ENCODE results near the gene LPIN3. TPM values are rescaled to one million over a fixed set of nuclear protein-coding genes. Genes with fewer than 3 reads are reported as not detected.

LPIN3 gene
- total and polyA plus RNA-seq, 2 of the 4 experiments (the other 2 are of a cell fraction), result 2.3 to 8.3 TPM

GRCh38 chr20:41408986-41409385, 68.4 kb downstream of the LPIN3 start:
- no peak overlapping the region for H3K18ac ChIP-seq (ENCODE audit: low read depth, low read length)
- no peak overlapping the region for H2AFZ ChIP-seq (replicated peaks; ENCODE audit: low read length, poor library complexity)
- no peak overlapping the region for H3K4ac ChIP-seq (ENCODE audit: low read depth, low read length)
- no peak overlapping the region for H3K4me2 ChIP-seq (ENCODE audit: low read depth, low read length)
- POLR2A ChIA-PET (ENCODE audit: unreplicated experiment), result no interaction called here
- CTCF ChIA-PET, result no interaction called here
- H4K20me1 ChIP-seq (ENCODE audit: insufficient read depth, low read length), result no peaks in the 10 kb centered on the region; the same call in 1 of the 2 replicates
- no peak overlapping the region for H2AK9ac ChIP-seq (replicated peaks; ENCODE audit: low read depth, low read length, poor library complexity)
- H3K4me3 ChIP-seq (ENCODE audit: insufficient read depth, low read depth, low read length), result no peak overlapping the region
- no peak overlapping the region for H4K8ac ChIP-seq (ENCODE audit: low read depth in 2 of 2, low read length in 2 of 2)
- in situ Hi-C loops (cut with MboI; ENCODE audit: low sequenced_read_pairs) (no loop called here), dilution Hi-C loops (cut with HindIII; ENCODE audit: low sequenced_read_pairs, unreplicated experiment) (no loop called here), intact Hi-C loops (cut with micrococcal nuclease) (no loop called here)
- no peaks in the 10 kb centered on the region for H3K9me1 ChIP-seq (ENCODE audit: insufficient read depth, low read length)
- no peak for ATAC-seq (ENCODE audit: low read depth)
- H3K9ac ChIP-seq (ENCODE audit: low read depth, low read length), result no peak overlapping the region
- no TSS peak for BruUV-seq (replicated peaks)
- TF ChIP-seq NFE2L2 (IDR thresholded peaks at IDR 0.05; ENCODE audit: low read depth, low read length) (no peak), FOS (IDR thresholded peaks at IDR 0.05; ENCODE audit: low read depth, low read length) (no peak), CHD1 (IDR thresholded peaks at IDR 0.05; ENCODE audit: low read depth, low read length) (no peak), POLR2A (IDR thresholded peaks at IDR 0.05; ENCODE audit: low read depth, low read length) (no peak), MAZ (IDR thresholded peaks at IDR 0.05; ENCODE audit: borderline replicate concordance, low read depth, low read length) (no peak), RCOR1 (IDR thresholded peaks at IDR 0.05; ENCODE audit: insufficient replicate concordance, low read length) (no peak), RAD21 (IDR thresholded peaks at IDR 0.05; ENCODE audit: low read length) (no peak), BHLHE40 (IDR thresholded peaks at IDR 0.05; ENCODE audit: low read depth, low read length) (no peak), MAFK (IDR thresholded peaks at IDR 0.05; ENCODE audit: low read depth, low read length) (no peak)
- no peak overlapping the region for H3K27ac ChIP-seq (ENCODE audit: insufficient read depth, low read length)
- H2BK15ac ChIP-seq (ENCODE audit: low read depth, low read length), result no peak overlapping the region
- no peaks in the 10 kb centered on the region for H3K9me3 ChIP-seq (ENCODE audit: control insufficient read depth, insufficient read depth, low read length)
- no peaks in the 10 kb centered on the region; a peak in 1 of 4 replicates for H3K79me1 ChIP-seq (ENCODE audit: low read depth in 1 of 2, low read length in 2 of 2)
- no peak overlapping the region for H3K56ac ChIP-seq (ENCODE audit: extremely low read depth, insufficient read depth, low read length)
- no peak overlapping the region for H4K91ac ChIP-seq (ENCODE audit: insufficient read depth, low read depth, low read length)
- H3K4me1 ChIP-seq (ENCODE audit: control insufficient read depth, insufficient read depth, low read length), result no peaks in the 10 kb centered on the region
- DNase-seq, result no peak
- H3K14ac ChIP-seq (replicated peaks; ENCODE audit: low read depth, low read length), result no peak overlapping the region
- H3K27me3 ChIP-seq (ENCODE audit: control insufficient read depth, insufficient read depth, low read length), result no peaks in the 10 kb centered on the region
- no peak overlapping the region for H2BK5ac ChIP-seq (ENCODE audit: low read depth, low read length, poor library complexity, severe bottlenecking)
- H2BK120ac ChIP-seq (ENCODE audit: low read depth, low read length), result no peak overlapping the region
- peaks cover 63% of the 10 kb centered on the region for H3K36me3 ChIP-seq (ENCODE audit: control insufficient read depth, insufficient read depth, low read length)
- H2BK20ac ChIP-seq (ENCODE audit: low read depth, low read length), result no peak overlapping the region
- H2AK5ac ChIP-seq (ENCODE audit: low read depth, low read length), result no peak overlapping the region
- H4K5ac ChIP-seq (ENCODE audit: low read depth, low read length), result no peak overlapping the region
- H3K23ac ChIP-seq (ENCODE audit: low read depth, low read length), result no peak overlapping the region
- 94% methylated on average over 3 of the region's 9 CpGs; no CpG with 5 or more reads in 1 of the 2 experiments for WGBS, 2 experiments (ENCODE audit: extremely low coverage in 2 of 2, insufficient read length in 1 of 2)

Other genes starting within 250 kb of the LPIN3 start
- gene PLCG1, start 203.3 kb upstream of the LPIN3 start, total RNA-seq (2012; rRNA removed), result 54.7 and 59.1 TPM in 2 replicates
- 69.1 and 74.2 TPM in 2 replicates for gene PLCG1, start 203.3 kb upstream of the LPIN3 start, polyA plus RNA-seq (2012; rRNA removed)
- gene ZHX3, start 23.1 kb upstream of the LPIN3 start, total RNA-seq (2012; rRNA removed), result 28.0 and 28.3 TPM in 2 replicates
- gene ZHX3, start 23.1 kb upstream of the LPIN3 start, polyA plus RNA-seq (2012; rRNA removed), result 22.0 and 25.0 TPM in 2 replicates
- under 0.01 TPM in 2 replicates for gene EMILIN3, start 26.0 kb downstream of the LPIN3 start, total RNA-seq (2012; rRNA removed)
- gene EMILIN3, start 26.0 kb downstream of the LPIN3 start, polyA plus RNA-seq (2012; rRNA removed), result 0.07 and 0.16 TPM in 2 replicates

Data from IMR-90 (cell line).